T follicular helper cell (primary cell): ENCODE measurements around the gene TMEM59L.

Experiments
- DNase-seq: peaks from one replicate; pipeline ENCODE4 v3.0.0-alpha.2; 2020; ENCODE audit warnings: low read depth

TMEM59L gene

GRCh38 chr19:18608805-18609716, 3.6 kb upstream of the TMEM59L start:
- no peak for DNase-seq

DNA sequence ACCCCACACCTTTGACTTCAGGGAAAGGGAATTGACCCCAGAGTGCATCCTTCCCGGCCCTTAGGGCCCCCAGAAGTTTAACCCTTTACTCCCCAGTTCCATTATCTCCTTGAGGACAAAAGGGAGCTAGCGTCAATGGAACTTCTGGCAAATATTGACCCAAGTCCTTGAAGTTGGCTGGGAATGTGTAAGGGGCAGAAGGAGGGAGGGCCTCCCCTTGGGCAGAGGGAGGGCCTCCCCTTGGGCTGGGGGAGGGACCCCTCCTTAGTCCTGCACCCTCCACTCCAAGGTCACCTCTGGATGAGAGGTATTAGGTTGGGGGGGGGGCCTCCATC, 3.0 kb upstream of the TMEM59L start:
- no peak for DNase-seq

- DNase-seq = no peak
Measured at GRCh38 chr19:18610245-18610555, 2.5 kb upstream of the TMEM59L start.

GRCh38 chr19:18610556-18611326, 1.9 kb upstream of the TMEM59L start:
- DNase-seq = no peak

DNA sequence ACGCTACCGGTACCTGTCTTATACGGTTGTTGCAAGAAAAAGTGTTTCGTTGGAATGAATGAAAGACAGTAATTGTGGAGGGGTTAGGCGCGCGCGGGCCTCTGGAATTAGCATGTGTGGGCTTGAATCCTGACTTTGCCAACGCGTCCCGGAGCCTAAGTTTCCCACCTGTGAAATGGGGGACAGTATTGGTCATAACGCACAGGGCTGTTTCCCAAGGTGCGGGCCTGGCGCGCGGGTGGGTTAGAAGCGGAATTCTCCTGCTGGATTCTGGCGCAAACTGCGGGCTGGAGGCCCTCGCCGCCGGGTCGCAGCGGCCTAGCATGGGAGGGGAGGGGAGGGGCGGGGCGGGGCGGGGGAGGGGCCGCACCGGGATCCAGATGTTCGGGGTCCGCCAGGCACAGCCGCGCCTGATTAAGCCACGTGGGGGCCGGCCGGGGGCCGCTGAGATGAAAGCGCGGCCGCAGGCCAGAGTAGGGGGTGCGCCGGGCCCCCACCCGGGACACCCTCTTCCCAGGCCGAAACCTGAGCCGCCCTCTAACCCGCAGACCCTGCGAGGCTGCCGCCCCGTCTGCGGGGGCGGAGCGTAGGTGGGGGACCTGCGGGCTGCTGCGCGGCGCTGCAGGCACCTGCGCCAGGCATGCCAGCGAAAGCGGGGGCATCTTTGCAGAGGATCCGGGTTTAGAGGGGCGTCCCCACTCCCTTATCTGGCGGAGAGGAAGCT, 1.2 kb upstream of the TMEM59L start:
- no peak for DNase-seq

GRCh38 chr19:18612051-18612771, 459 bp upstream of the TMEM59L start:
- DNase-seq = no peak

- no peak for DNase-seq
Measured at GRCh38 chr19:18613589-18614234, 1.0 kb downstream of the TMEM59L start.

GRCh38 chr19:18616023-18616422, 3.4 kb downstream of the TMEM59L start:
- no peak for DNase-seq

GRCh38 chr19:18617562-18617961, 4.9 kb downstream of the TMEM59L start:
- no peak for DNase-seq

DNA sequence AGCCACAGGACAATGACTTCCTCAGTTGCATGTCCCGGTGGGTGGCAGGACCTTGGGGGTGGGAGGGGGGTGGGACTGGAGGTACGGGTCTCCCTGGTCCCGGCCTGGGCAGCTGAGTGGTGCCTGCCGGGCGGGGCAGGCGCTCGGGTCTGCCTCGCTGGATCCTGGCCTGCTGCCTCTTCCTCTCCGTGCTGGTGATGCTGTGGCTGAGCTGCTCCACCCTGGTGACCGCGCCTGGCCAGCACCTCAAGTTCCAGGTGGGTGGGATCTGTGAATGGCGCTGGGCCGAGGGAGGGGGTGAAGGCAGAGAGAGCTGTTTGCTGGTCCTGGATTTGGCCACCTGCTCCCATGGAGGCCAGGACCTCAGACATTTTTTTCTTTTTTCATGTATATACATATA, 5.6 kb downstream of the TMEM59L start:
- DNase-seq = no peak

GRCh38 chr19:18620311-18620710, 7.6 kb downstream of the TMEM59L start:
- no peak for DNase-seq

DNA sequence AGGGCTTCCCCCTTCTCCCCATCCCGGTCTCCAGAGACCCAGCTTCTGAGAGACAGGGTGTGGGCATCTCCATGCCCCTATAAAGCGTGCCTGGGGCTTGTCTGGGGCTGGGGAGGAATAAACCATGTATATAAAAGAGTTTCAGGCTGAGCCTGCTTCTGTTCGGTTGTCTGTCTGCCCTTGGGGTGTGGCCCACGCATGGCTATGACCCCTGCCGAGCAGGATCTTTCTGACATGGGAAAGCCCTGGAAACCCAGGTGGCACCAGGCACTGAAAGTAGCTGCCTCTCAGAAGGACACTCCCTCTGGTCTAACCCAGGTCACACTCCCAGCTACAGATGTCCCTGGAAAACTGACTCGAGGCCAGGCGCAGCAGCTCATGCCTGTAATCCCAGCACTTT, 8.2 kb downstream of the TMEM59L start:
- no peak for DNase-seq

DNA sequence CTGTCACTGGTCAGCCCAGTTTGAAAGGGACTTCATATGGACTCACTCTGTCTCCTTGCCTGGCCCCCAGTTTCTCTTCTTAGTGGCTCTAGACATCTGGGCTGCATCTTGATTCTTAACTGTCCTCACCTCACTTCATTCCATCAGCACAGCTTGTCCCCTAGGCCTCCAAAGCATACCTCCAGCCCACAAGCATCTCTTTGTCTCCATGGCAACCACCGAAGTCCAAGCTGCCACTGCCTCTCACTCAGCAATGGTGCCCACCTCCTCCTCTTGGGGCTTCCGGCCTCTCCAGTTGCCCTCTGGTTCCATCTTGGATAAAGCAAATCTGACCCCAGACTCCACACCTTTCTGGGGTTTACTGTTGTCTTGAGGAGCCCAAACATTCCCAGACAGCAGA, 14.2 kb downstream of the TMEM59L start:
- no peak for DNase-seq

DNA sequence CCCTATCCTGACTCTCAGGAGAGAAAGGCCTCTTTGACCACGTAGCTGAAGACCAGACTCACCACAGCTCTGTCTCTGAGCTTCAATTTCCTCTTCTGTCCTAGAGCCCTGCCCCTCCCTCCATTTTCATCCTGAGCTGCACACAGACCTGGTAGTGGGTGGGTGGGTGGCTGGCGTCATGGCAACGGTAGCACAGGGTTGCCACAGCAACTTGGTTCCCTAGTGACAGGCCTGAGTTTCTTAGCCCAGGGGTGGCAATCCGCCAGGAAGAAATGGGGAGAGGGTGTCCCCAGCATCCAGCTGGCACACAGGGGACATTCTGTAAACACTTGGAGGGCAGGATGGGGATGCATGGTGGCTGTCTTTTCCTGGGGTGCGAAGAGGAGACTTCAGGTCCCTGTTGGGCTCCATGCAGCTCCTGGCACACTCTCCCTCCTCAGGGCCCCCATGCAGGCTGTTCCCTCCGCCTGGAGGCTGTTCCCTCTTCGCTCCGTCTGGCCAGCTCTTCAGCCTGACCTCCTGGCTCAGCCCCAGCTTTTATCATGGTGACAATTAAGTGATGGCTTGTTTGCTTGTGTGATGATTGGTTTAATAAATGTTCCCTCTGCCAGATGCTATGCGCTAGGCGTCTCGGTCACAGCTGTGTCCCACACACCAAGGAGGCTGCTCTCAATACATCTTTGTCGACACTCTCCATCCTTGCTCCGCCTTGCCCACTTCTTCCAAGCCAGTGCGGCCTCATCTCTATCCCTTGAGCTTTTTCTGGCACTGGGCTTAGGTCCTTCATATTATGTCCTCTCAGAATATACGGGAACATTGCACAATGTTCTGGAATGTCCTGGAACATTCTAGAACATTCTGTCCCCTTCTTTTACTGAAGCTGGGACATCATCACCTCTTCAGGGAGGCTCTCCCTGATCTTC, 16.8 kb downstream of the TMEM59L start:
- DNase-seq = no peak

DNA sequence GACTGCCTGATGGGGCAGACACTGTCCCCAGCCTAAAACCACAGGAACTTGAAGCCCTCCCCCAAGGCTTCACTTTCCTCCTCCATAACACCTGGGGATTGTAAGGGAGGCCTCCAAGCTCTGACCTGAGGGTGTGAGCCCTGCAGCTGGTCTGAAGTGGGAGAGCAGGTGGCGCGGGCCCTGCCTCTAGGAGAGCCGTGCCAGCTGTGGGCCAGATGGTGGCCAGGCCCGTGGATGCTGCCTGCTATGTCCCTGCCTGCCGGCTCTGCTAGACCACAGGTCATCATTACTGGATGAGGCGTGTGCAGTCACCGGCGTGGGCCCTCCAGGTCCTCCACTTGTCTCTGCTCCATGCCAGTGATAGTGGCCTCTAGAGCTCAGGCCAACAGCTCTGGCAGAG, 20.7 kb downstream of the TMEM59L start:
- DNase-seq = no peak

DNA sequence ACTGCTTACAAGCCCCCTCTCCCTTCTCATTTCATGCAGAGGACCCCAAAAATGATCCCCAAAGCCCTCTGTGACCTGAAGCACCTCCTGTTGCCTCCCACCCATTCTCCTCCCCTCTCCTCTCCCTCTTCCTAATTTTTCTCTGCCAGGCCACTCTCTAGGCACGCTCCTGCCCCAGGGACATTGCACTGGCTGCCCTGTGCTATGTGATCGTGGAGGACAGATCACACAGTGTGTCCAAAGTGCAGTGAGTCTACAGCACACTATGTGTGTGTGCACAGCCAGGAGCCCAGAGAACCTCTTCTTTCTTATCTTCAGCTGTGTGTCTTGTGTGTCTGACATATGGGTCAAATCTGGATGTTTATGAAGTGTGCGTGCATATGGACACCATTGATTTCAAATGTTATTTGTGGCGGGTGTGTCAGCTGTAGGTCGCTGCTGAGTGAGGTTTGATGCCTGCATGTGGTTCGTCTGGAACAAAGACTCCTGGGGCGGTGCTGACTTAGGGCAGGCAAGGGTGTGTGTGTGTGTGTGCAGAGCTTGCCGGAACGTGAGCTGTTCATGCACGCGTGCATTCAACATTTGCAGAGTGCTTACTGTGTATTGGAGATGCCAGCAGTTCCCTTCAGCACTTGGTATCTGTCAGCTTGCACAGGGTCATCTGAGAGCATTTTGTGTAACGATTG, 22.1 kb downstream of the TMEM59L start:
- no peak for DNase-seq

- no peak for DNase-seq
Measured at GRCh38 chr19:18635831-18636182, 23.1 kb downstream of the TMEM59L start.

GRCh38 chr19:18636183-18636968, 23.7 kb downstream of the TMEM59L start:
- peak; percentile 99 for DNase-seq

DNA sequence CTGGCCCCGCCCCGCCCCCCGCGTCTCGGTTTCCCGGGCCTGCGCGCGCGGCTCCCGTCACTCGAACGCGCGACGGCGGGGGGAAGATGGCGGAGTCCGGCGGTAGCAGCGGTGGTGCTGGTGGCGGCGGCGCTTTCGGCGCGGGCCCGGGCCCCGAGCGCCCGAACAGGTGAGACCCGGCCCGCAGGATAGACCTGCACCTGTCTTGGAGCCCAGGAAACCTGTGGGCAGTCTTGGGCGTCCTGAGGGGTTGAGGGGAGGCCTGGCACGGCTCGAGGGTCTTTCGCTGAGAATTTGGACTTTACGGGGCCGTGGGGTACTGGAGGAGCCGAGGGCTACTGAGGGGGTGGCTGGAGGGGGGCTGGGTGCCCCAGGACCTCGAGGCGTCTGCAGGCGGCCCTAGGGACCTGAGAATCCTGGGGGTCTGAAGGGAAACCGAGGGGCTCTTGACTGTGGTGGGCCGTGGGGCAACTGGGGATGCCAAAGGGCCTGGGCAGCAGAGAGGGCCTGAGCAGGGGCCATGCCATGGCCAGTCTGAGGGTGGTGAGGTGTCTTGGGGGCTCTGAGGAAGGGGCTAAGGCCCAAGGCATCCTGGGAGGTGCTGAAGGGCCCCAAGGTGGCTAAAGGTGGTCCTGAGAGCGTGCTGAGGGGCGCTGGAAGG, 24.4 kb downstream of the TMEM59L start, which contains the start of gene KLHL26:
Gene KLHL26, plus strand, starts transcription at position 60 of the 661 bp plus-strand sequence. Its CDS starts 27 bp downstream, at position 87.
- DNase-seq = no peak
